ENCODE results near the gene JAKMIP1. TPM values are rescaled to one million over a fixed set of nuclear protein-coding genes. Genes with fewer than 3 reads are reported as not detected.

JAKMIP1 gene
- total RNA-seq, 4 donors from 2014 or later: not detected

GRCh38 chr4:6052679-6053078 lies 147.7 kb downstream of the JAKMIP1 start:
- WGBS, 2 donors: 81 to 84% methylated on average over 6 of the region's 6 CpGs
- no peak overlapping the region for H3K4me3 ChIP-seq (ENCODE audit: low read depth, poor library complexity, severe bottlenecking)
- DNase-seq (ENCODE audit: low spot score in 2 of 2): no peak
- intact Hi-C loops (cut with DNase I; ENCODE audit: low total_unique reads): no loop called here
- TF ChIP-seq CTCF (IDR thresholded peaks at IDR 0.05) (no peak), POLR2A (IDR thresholded peaks at IDR 0.05) (no peak)

- intact Hi-C loops (cut with DNase I; ENCODE audit: low total_unique reads): no loop called here
- TF ChIP-seq POLR2A (IDR thresholded peaks at IDR 0.05) (no peak), CTCF (IDR thresholded peaks at IDR 0.05) (no peak)
- 46 to 51% methylated on average over 17 of the region's 17 CpGs for WGBS, 2 donors
- DNase-seq (ENCODE audit: low spot score in 2 of 2): no peak
- H3K4me3 ChIP-seq (ENCODE audit: low read depth, poor library complexity, severe bottlenecking): no peak overlapping the region
Observed at GRCh38 chr4:6050551-6050950, 149.8 kb downstream of the JAKMIP1 start.

- TF ChIP-seq POLR2A (IDR thresholded peaks at IDR 0.05) (no peak), CTCF (IDR thresholded peaks at IDR 0.05) (no peak)
- 73 to 74% methylated on average over 8 of the region's 8 CpGs for WGBS, 2 donors
- no peak for DNase-seq (ENCODE audit: low spot score in 2 of 2)
- H3K4me3 ChIP-seq (ENCODE audit: low read depth, poor library complexity, severe bottlenecking): no peak overlapping the region
- intact Hi-C loops (cut with DNase I; ENCODE audit: low total_unique reads): no loop called here
Observed at GRCh38 chr4:6049985-6050384, 150.4 kb downstream of the JAKMIP1 start.

- peak overlapping the region; percentile 18 for H3K4me3 ChIP-seq (ENCODE audit: low read depth, poor library complexity, severe bottlenecking)
- no peak for DNase-seq (ENCODE audit: low spot score in 2 of 2)
- intact Hi-C loops (cut with DNase I; ENCODE audit: low total_unique reads): no loop called here
- WGBS, 2 donors: 88 to 89% methylated on average over 12 of the region's 12 CpGs
- no peak for TF ChIP-seq CTCF (IDR thresholded peaks at IDR 0.05)
- TF ChIP-seq POLR2A (IDR thresholded peaks at IDR 0.05): no peak
Observed at GRCh38 chr4:6049278-6049677, 151.1 kb downstream of the JAKMIP1 start.

GRCh38 chr4:6048537-6048936 lies 151.8 kb downstream of the JAKMIP1 start:
- 58 to 61% methylated on average over 12 of the region's 12 CpGs for WGBS, 2 donors
- TF ChIP-seq CTCF (IDR thresholded peaks at IDR 0.05): no peak
- TF ChIP-seq POLR2A (IDR thresholded peaks at IDR 0.05): no peak
- intact Hi-C loops (cut with DNase I; ENCODE audit: low total_unique reads): no loop called here
- DNase-seq (ENCODE audit: low spot score in 2 of 2): no peak
- no peak overlapping the region for H3K4me3 ChIP-seq (ENCODE audit: low read depth, poor library complexity, severe bottlenecking)

GRCh38 chr4:6047130-6047673 lies 153.1 kb downstream of the JAKMIP1 start:
- DNase-seq (ENCODE audit: low spot score in 2 of 2): no peak
- 64 to 68% methylated on average over 15 of the region's 15 CpGs for WGBS, 2 donors
- TF ChIP-seq CTCF (IDR thresholded peaks at IDR 0.05) (no peak), POLR2A (IDR thresholded peaks at IDR 0.05) (no peak)
- intact Hi-C loops (cut with DNase I; ENCODE audit: low total_unique reads): no loop called here
- H3K4me3 ChIP-seq (ENCODE audit: low read depth, poor library complexity, severe bottlenecking): no peak overlapping the region

Measured in lower leg skin (tissue), 4 donors.